ENCODE results near the gene FITM1. TPM values are rescaled to one million over a fixed set of nuclear protein-coding genes. Genes with fewer than 3 reads are reported as not detected.

Gene FITM1, protein sequence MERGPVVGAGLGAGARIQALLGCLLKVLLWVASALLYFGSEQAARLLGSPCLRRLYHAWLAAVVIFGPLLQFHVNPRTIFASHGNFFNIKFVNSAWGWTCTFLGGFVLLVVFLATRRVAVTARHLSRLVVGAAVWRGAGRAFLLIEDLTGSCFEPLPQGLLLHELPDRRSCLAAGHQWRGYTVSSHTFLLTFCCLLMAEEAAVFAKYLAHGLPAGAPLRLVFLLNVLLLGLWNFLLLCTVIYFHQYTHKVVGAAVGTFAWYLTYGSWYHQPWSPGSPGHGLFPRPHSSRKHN
- total RNA-seq, result 0.81 TPM

- no peak for DNase-seq (ENCODE audit: low spot score)
Measured at GRCh38 chr14:24130380-24130716, at the start of gene FITM1. Gene FITM1 (plus strand): TSS chr14:24130659. CDS start chr14:24131564, 905 bp downstream.

- peak; percentile 38 for DNase-seq (ENCODE audit: low spot score)
Measured at GRCh38 chr14:24080888-24081738, 49.3 kb upstream of the FITM1 start.

DNA sequence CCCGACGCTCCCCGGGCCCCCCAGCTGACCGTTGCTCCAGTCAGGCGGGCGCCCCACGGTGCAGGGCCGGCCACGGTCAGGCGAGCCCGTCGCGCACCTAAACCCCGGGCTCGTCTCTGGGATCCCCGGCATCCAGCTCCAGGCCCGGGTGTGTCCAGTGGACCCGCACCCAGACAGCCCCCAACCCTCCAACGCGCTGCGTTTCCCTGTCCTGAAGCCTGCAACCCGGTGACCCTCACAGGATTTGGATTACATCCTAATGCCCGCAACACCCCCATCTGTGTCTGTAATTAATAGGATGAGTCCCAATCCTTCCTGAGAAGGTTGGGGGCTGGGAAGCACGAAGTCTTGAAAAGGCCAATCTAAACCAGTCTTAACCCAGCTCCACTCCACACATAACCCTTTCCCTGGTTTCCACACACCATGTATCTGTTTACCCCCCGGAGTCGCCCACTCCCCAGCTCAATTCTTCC, 48.7 kb upstream of the FITM1 start:
- no peak for DNase-seq (ENCODE audit: low spot score)

DNA sequence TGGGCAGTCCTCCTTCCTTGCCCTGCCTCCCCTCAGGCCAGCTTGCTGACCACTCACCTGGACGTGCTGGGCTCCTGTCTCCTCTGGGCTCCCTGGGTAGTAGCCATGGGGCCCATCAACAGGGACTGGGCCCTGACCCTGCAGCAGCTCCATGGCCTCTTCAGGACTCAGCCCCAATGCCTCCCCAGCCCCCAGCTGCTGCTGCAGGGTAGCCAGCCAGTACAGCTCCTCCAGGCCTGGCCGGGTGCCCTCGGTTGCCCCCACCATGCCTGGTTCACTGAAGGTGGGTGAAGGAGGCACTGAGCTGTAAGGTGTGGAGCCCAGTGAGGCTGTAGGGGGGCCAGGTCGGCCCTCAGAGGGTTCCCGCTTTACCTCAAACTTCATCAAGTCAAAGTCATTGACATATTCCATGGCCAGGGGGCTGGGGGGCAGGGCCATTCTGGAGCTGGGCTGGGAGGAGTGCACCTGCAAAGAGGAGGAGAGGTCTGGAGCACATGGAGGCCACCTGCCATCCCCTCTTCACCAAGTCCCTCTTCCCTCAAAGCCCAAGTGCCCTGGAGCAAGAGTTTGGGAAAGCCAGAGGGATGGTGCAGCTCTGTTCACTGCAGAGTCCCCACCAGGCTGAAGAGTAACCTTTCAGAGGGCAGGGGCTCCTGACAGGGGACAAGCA, 47.9 kb upstream of the FITM1 start:
- DNase-seq (ENCODE audit: low spot score), result no peak

DNA sequence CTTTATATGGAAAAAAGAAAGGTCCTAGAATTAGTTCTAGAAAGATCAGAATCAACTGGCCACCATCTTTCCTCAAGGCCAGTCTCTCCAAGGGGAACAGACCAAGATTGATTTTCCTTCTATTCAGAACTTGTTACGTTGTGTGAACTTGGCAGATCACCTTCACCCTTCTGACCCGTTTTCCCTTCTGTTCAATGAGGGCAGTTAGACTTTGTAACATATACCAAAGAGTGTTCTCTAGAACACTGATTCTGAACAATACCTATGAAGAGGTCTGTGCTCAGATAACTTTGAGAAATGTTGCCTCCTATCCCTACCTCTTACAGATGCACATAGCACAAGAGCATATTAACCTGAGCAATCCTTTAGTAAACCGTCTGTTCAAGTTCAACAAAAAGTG, 47.0 kb upstream of the FITM1 start:
- no peak for DNase-seq (ENCODE audit: low spot score)

- DNase-seq (ENCODE audit: low spot score), result no peak
Measured at GRCh38 chr14:24084440-24084839, 46.0 kb upstream of the FITM1 start.

DNA sequence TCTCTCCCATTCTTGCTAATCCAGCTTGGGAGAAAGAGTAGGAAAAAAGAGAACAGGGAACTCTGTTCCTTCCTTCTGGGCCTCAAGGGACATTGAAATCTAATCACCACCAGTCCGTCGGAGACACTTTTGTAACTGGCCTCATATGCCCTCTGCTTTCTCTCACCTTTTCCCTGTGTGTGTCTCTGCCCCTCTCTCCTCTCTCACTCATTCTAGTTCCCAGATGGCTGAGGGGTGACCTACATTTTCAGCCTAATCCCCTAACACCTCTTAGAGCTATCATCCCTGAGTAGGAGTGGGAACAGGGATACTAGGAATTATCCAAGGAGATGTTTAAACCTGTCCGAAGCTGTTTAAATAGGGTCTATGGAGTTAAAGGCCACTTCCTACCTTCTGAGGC, 45.2 kb upstream of the FITM1 start:
- no peak for DNase-seq (ENCODE audit: low spot score)

GRCh38 chr14:24086193-24086955, 44.1 kb upstream of the FITM1 start:
- no peak for DNase-seq (ENCODE audit: low spot score)

DNA sequence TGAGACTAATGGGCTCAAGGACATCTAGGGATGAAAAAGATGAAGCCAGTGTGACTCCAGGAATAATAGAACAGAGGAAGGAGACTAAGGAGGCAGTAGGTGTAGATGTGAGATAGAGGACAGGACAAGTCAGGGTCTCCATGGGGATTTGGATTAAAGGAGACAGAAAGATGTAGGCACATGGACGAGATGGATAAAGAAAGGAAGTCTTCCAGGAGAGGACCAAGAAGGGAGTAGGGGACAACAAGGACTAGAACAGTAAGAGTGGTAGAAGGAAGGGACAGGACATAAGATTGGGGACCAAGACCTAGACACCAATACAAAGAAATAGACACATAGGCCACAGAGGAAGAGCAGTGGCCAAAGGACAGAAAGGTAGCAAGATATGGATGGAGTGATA, 43.5 kb upstream of the FITM1 start:
- DNase-seq (ENCODE audit: low spot score), result no peak

- no peak for DNase-seq (ENCODE audit: low spot score)
Measured at GRCh38 chr14:24088095-24088494, 42.4 kb upstream of the FITM1 start.

GRCh38 chr14:24089890-24090289, 40.6 kb upstream of the FITM1 start:
- DNase-seq (ENCODE audit: low spot score), result no peak

DNA sequence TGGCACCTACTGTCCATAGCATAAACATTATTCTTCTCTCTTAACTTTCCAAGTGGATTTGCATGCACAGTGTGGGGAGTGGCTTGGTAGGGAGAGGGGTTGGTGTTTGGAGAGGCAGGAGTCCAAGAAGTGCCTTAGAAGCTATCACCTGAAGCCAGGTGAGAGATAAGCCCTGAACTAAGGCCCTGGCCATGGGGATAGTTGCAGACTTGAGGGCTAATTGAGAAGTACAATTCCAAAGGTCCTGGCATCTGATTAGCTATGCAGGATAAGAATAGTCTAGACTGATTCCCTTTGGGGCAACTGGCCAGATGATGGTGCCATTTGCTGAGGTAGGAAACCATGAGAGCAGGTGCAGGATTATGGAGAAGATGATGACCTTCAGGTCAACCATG, 38.4 kb upstream of the FITM1 start:
- DNase-seq (ENCODE audit: low spot score), result no peak

- DNase-seq (ENCODE audit: low spot score), result no peak
Measured at GRCh38 chr14:24092505-24093206, 37.8 kb upstream of the FITM1 start.

- no peak for DNase-seq (ENCODE audit: low spot score)
Measured at GRCh38 chr14:24093207-24093900, 37.1 kb upstream of the FITM1 start.

DNA sequence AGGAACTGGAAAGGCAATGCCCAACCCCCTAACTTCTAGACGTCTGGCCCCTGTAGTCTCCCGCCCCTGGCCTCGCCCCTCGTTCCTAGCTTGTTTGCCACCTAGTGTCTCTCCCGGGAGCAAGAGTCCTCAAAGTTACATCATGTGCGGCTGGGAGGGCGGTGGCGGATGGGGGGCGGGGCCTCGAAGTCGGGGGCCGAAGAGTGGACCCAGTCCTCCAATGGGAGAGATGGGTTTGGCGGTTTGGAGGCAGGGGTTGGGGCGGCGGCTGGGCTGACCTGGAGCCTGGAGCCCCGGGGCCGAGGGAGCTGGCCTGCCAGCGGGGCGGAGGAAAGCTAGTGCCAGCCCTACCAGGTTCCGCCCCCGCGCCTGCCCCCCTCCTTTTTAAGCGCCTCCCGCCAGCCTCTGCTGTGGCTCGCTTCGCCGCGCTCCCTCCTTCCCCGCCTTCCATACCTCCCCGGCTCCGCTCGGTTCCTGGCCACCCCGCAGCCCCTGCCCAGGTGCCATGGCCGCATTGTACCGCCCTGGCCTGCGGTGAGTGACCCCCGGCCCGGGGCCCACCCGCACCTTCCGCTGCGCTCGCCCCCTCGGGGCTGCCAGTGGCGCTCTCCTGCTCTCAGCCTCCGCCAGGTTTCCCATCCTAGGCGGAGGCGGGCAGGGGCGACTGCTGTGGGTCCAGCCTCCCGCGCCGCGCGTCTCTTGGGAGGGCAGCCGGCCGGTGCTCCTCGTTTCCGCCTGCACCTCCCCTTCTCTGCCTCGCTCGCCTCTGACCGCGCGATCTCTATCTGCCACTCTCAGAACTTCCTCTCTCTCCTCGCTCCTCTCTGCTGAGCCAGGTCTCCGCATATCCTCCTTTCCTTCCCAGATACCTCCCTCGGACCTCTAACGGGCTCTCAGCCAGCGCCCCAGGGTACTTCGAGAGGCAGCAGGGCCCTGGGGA, 36.3 kb upstream of the FITM1 start, which contains the start of gene PCK2:
Gene PCK2 (plus strand): TSS at position 411 of the 940 bp plus-strand sequence. CDS start 95 bp downstream, at position 506.
- DNase-seq (ENCODE audit: low spot score), result peak; percentile 86

DNA sequence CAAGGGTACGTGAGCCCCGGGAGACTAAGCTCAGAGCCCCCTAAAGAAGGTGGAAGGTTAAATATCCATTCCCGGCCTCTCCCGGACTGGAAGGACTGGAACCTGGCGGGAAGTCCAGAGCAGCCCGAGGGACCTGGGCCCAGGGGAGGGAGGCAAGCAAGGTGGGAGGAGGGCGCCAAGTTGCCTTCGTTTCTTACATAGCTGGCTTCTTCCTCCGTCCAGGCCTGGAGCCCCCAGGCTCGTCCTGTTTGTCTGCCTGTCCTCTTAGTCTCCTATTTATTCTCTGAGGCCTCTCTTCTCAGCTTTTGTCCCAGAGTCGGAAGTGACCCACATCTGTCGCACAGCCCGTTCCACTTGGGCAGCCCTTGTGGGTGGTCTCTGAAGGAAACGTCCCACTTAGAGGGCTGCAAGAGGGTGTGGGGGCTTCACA, 35.6 kb upstream of the FITM1 start:
- DNase-seq (ENCODE audit: low spot score), result no peak

DNA sequence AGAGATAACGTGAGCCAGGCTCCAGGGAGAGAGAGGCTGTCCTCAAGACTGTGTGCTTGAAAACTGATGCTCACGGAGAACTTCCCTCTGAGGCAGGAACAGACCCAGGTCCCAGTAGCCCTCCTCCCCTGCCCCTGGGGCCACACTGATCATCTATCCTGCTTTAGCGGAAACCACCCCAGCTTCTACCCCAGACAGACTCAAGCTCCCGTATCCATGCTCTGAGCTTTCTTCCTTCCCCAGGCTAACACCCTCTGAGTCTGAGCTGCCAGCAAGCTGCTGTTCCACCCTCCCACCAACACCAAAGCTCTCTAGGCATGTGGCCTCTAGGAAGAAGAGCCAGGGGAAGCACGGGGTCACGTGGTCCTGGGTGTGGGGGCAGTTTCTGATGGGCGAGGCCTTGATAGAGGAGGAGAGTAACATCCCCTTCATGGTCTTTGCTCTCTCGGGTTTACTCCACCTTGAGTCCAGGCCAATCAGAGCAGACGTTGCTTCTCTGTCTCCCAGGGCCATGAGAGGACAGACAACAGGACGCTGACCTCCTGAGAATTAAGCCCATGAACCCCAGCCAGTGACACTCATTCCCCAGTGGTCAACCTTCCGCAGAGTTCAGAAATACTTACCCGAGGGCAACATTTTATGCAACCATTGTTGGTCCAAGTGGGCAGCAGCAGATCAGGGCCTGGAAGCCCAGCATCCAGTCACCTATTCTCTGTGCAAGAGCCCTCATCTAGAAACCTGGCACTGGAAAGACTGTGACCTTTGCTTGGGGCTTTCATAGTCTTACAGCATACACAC, 35.0 kb upstream of the FITM1 start:
- no peak for DNase-seq (ENCODE audit: low spot score)

GRCh38 chr14:24096545-24097181, 33.8 kb upstream of the FITM1 start:
- DNase-seq (ENCODE audit: low spot score), result no peak

Measured in mucosa of gallbladder (tissue), 1 donor.